IMR-90 (cell line): ENCODE results near the gene GPR108. TPM values are rescaled to one million over a fixed set of nuclear protein-coding genes. Genes with fewer than 3 reads are reported as not detected.

Experiments
- ATAC-seq: fragments of 200-7000 bp; cut with Tn5 transposase; 2 replicates; pipeline ENCODE4 v1.9.1; 2020; ENCODE audit warnings: low read depth, mild to moderate bottlenecking, moderate library complexity
- BruUV-seq: library from RNA; stranded (reverse); fragments of 400-500 nt; replicated peaks from 2 replicates; lab custom pipeline; 2021; lab: Mats Ljungman, UMichigan
- CTCF ChIA-PET: fragments of 300-600 bp; formaldehyde crosslinking; extraction: SDS; loops from one replicate; lab custom pipeline; 2021; ENCODE audit warnings: antibody characterized with exemption; lab: Yijun Ruan, JAX
- POLR2A ChIA-PET: fragments of 300-600 bp; sonication (Branson Sonifier 250); formaldehyde crosslinking; loops from one replicate; lab custom pipeline; 2022; ENCODE audit warnings: antibody characterized with exemption; ENCODE audit not compliant: unreplicated experiment; lab: Charles Lee
- DNase-seq: peaks from one replicate; pipeline ENCODE4 v3.0.0; 2013
- H2AFZ ChIP-seq: replicated peaks from 2 replicates; pipeline ENCODE3; 2013; ENCODE audit warnings: low read length, mild to moderate bottlenecking; ENCODE audit not compliant: poor library complexity
- H2AK5ac ChIP-seq: 2 replicates; pipeline ENCODE4 v1.6.1; 2013; ENCODE audit warnings: low read depth, low read length, inconsistent platforms
- H2AK9ac ChIP-seq: replicated peaks from 2 replicates; pipeline ENCODE3; 2013; ENCODE audit warnings: mild to moderate bottlenecking, low read depth, low read length, moderate library complexity; ENCODE audit not compliant: poor library complexity
- H2BK120ac ChIP-seq: 2 replicates; pipeline ENCODE4 v1.6.1; 2013; ENCODE audit warnings: low read depth, low read length, inconsistent platforms
- H2BK15ac ChIP-seq: 3 replicates; pipeline ENCODE4 v1.6.1; 2013; ENCODE audit warnings: low read depth, low read length, inconsistent platforms
- H2BK20ac ChIP-seq: 2 replicates; pipeline ENCODE4 v1.6.1; 2013; ENCODE audit warnings: low read depth, mild to moderate bottlenecking, inconsistent platforms, low read length, moderate library complexity
- H2BK5ac ChIP-seq: 2 replicates; pipeline ENCODE4 v1.6.1; 2013; ENCODE audit warnings: mild to moderate bottlenecking, low read depth, low read length, inconsistent platforms; ENCODE audit not compliant: poor library complexity, severe bottlenecking
- H3K14ac ChIP-seq: replicated peaks from 2 replicates; pipeline ENCODE4 v1.6.1; 2013; ENCODE audit warnings: low read depth, low read length, inconsistent platforms
- H3K18ac ChIP-seq: 2 replicates; pipeline ENCODE4 v1.6.1; 2013; ENCODE audit warnings: low read depth, low read length, control low read depth
- H3K23ac ChIP-seq: 2 replicates; pipeline ENCODE4 v1.6.1; 2013; ENCODE audit warnings: low read depth, low read length, inconsistent platforms
- H3K27ac ChIP-seq: 2 replicates; pipeline ENCODE4 v1.5.1; 2013; ENCODE audit warnings: mild to moderate bottlenecking, control low read depth, low read length; ENCODE audit not compliant: insufficient read depth
- H3K27me3 ChIP-seq: 2 replicates; pipeline ENCODE4 v1.6.1; 2013; ENCODE audit warnings: low read length; ENCODE audit not compliant: control insufficient read depth, insufficient read depth
- H3K36me3 ChIP-seq: 2 replicates; pipeline ENCODE4 v1.6.1; 2013; ENCODE audit warnings: low read length, mixed read lengths; ENCODE audit not compliant: control insufficient read depth, insufficient read depth
- H3K4ac ChIP-seq: 2 replicates; pipeline ENCODE4 v1.6.1; 2013; ENCODE audit warnings: low read depth, low read length, inconsistent platforms
- H3K4me1 ChIP-seq: 2 replicates; pipeline ENCODE4 v1.6.1; 2013; ENCODE audit warnings: low read length, mixed read lengths; ENCODE audit not compliant: control insufficient read depth, insufficient read depth
- H3K4me2 ChIP-seq: 2 replicates; pipeline ENCODE4 v1.6.1; 2013; ENCODE audit warnings: low read depth, mild to moderate bottlenecking, control low read depth, low read length, moderate library complexity
- H3K4me3 ChIP-seq: 2 replicates; pipeline ENCODE4 v1.5.1; 2013; ENCODE audit warnings: low read depth, mild to moderate bottlenecking, control low read depth, low read length, moderate library complexity; ENCODE audit not compliant: insufficient read depth
- H3K56ac ChIP-seq: 2 replicates; pipeline ENCODE4 v1.6.1; 2013; ENCODE audit warnings: low read length, inconsistent platforms; ENCODE audit not compliant: insufficient read depth; ENCODE audit errors: extremely low read depth
- H3K79me1 ChIP-seq, 2 experiments: 2 replicates each; pipeline ENCODE4 v1.6.1; 2013; ENCODE audit warnings: low read length in 2 of 2, inconsistent platforms in 1 of 2, low read depth in 1 of 2
- H3K9ac ChIP-seq: 2 replicates; pipeline ENCODE4 v1.6.1; 2013; ENCODE audit warnings: low read depth, low read length, control low read depth
- H3K9me1 ChIP-seq: 2 replicates; pipeline ENCODE4 v1.6.1; 2013; ENCODE audit warnings: low read length, inconsistent platforms; ENCODE audit not compliant: insufficient read depth
- H3K9me3 ChIP-seq: 2 replicates; pipeline ENCODE4 v1.6.1; 2013; ENCODE audit warnings: low read length; ENCODE audit not compliant: control insufficient read depth, insufficient read depth
- H4K20me1 ChIP-seq: 2 replicates; pipeline ENCODE4 v1.6.1; 2013; ENCODE audit warnings: low read length, inconsistent platforms; ENCODE audit not compliant: insufficient read depth
- H4K5ac ChIP-seq: 2 replicates; pipeline ENCODE4 v1.6.1; 2013; ENCODE audit warnings: mild to moderate bottlenecking, low read depth, low read length, control low read depth
- H4K8ac ChIP-seq, 2 experiments: 2 replicates each; pipeline ENCODE4 v1.6.1; 2013; ENCODE audit warnings: low read depth in 2 of 2, low read length in 2 of 2, control low read depth in 1 of 2, inconsistent platforms in 1 of 2
- H4K91ac ChIP-seq: 2 replicates; pipeline ENCODE4 v1.6.1; 2013; ENCODE audit warnings: low read depth, low read length, inconsistent platforms; ENCODE audit not compliant: insufficient read depth
- BHLHE40 ChIP-seq: fragments of 150-350 bp; IDR thresholded peaks from 2 replicates; pipeline ENCODE4 v1.6.1; 2016; ENCODE audit warnings: mild to moderate bottlenecking, low read depth, low read length
- CHD1 ChIP-seq: IDR thresholded peaks from 2 replicates; pipeline ENCODE4 v1.6.1; 2012; ENCODE audit warnings: low read depth, low read length, improper control_type of control experiment
- CTCF ChIP-seq: conservative IDR thresholded peaks from 2 replicates; pipeline ENCODE4 v1.5.1; 2012; ENCODE audit warnings: mild to moderate bottlenecking, low read depth, low read length, improper control_type of control experiment
- FOS ChIP-seq: fragments of 150-350 bp; IDR thresholded peaks from 2 replicates; pipeline ENCODE4 v1.6.1; 2016; ENCODE audit warnings: low read depth, low read length
- MAZ ChIP-seq: IDR thresholded peaks from 2 replicates; pipeline ENCODE4 v1.6.1; 2012; ENCODE audit warnings: low read depth, mild to moderate bottlenecking, low read length, improper control_type of control experiment, moderate library complexity, borderline replicate concordance
- NFE2L2 ChIP-seq: fragments of 150-350 bp; IDR thresholded peaks from 2 replicates; pipeline ENCODE4 v1.6.1; 2016; ENCODE audit warnings: low read depth, mild to moderate bottlenecking, low read length
- POLR2A ChIP-seq: IDR thresholded peaks from 2 replicates; pipeline ENCODE4 v1.6.1; 2012; ENCODE audit warnings: mild to moderate bottlenecking, low read depth, low read length
- RAD21 ChIP-seq: IDR thresholded peaks from 2 replicates; pipeline ENCODE4 v1.6.1; 2012; ENCODE audit warnings: low read length, improper control_type of control experiment
- RCOR1 ChIP-seq: IDR thresholded peaks from 2 replicates; pipeline ENCODE4 v1.6.1; 2012; ENCODE audit warnings: mild to moderate bottlenecking, low read length, improper control_type of control experiment; ENCODE audit not compliant: insufficient replicate concordance
- RFX5 ChIP-seq: IDR thresholded peaks from 2 replicates; pipeline ENCODE4 v1.8.0; 2012; ENCODE audit warnings: low read depth, mild to moderate bottlenecking, low read length, moderate library complexity
- WGBS, 2 experiments: methylation state at CpG; one replicate each; pipeline versions ENCODE4 v1.1.5 to v1.1.7; 2013; ENCODE audit warnings: missing lambda C conversion rate in 2 of 2; ENCODE audit not compliant: insufficient read length in 1 of 2; ENCODE audit errors: extremely low coverage in 2 of 2; 5-methylcytosine and 5-hydroxymethylcytosine counted together
- dilution Hi-C: fragments of 300-500 bp; cut with HindIII; formaldehyde crosslinking; loops from one replicate; pipeline ENCODE4 v1.14.3; 2018; ENCODE audit warnings: low sequenced_read_pairs; ENCODE audit not compliant: unreplicated experiment
- in situ Hi-C: fragments of 300-500 bp; cut with MboI; formaldehyde crosslinking; loops from 3 replicates; pipeline ENCODE4 v1.14.3; 2019; ENCODE audit warnings: low sequenced_read_pairs, inconsistent platforms, mixed read lengths
- intact Hi-C: fragments of 100-400 bp; cut with micrococcal nuclease; formaldehyde crosslinking; loops from 2 replicates; pipeline ENCODE4 v1.10.0; 2022
- polyA plus RNA-seq, 3 experiments: library from polyadenylated mRNA; depleted of rRNA; stranded (reverse); fragments of >200 nt; gene quantifications; 2 replicates each; pipeline ENCODE4 v1.2.3, GENCODE V29; 2012; ENCODE audit warnings: low replicate concordance in 1 of 3
- total RNA-seq: library from RNA; depleted of rRNA; stranded (reverse); fragments of >200 nt; gene quantifications from 2 replicates; pipeline ENCODE4 v1.2.3, GENCODE V29; 2012
- TF ChIP-seq, protein P1 (sequence below): fragments of 150-350 bp; IDR thresholded peaks from 2 replicates; pipeline ENCODE4 v1.6.1; 2017; ENCODE audit warnings: mild to moderate bottlenecking, antibody characterized with exemption, low read length, low read depth

The GPR108 gene
- total and polyA plus RNA-seq, 2 of the 4 experiments (the other 2 are of a cell fraction): 28.0 to 38.9 TPM

- H2AK5ac ChIP-seq: no peak overlapping the region
- H3K4ac ChIP-seq: no peak overlapping the region
- no TSS peak for BruUV-seq
- in situ Hi-C loops: loop anchor here (10.0 kb wide), 2 partner anchors 132 to 218 kb away; no protein-coding TSS in a partner anchor
- no peak overlapping the region for H2BK5ac ChIP-seq
- peaks cover 0 to 26% of the 10 kb centered on the region in 2 experiments; a peak in 3 of 4 replicates for H3K79me1 ChIP-seq
- H3K27me3 ChIP-seq: no peaks in the 10 kb centered on the region
- no peak overlapping the region for H4K91ac ChIP-seq
- H3K4me1 ChIP-seq: 0 out of 2 replicates have a peak, but pooled peaks cover 1% of the 10 kb centered on the region
- intact Hi-C loops: loop anchor here (10.0 kb wide), 1 partner anchor 332 kb away; the partner anchor contains the start of gene ZNF557
- DNase-seq: no peak
- ChIA-PET CTCF (no interaction called here), POLR2A (no interaction called here)
- no peak for ATAC-seq
- H3K56ac ChIP-seq: no peak overlapping the region
- H3K14ac ChIP-seq: no peak overlapping the region
- no peak overlapping the region for H2BK120ac ChIP-seq
- no peak overlapping the region for H3K9ac ChIP-seq
- no peak overlapping the region for H4K5ac ChIP-seq
- peaks cover 11% of the 10 kb centered on the region; the same call in 1 of the 2 replicates for H3K36me3 ChIP-seq
- H2AK9ac ChIP-seq: no peak overlapping the region
- dilution Hi-C loops: no loop called here
- WGBS, 2 experiments: 89% methylated on average over 6 of the region's 21 CpGs; no CpG with 5 or more reads in 1 of the 2 experiments
- H3K27ac ChIP-seq: no peak overlapping the region
- no peaks in the 10 kb centered on the region for H4K20me1 ChIP-seq
- no peak overlapping the region for H3K18ac ChIP-seq
- no peak overlapping the region for H3K4me3 ChIP-seq
- TF ChIP-seq, protein P1, sequence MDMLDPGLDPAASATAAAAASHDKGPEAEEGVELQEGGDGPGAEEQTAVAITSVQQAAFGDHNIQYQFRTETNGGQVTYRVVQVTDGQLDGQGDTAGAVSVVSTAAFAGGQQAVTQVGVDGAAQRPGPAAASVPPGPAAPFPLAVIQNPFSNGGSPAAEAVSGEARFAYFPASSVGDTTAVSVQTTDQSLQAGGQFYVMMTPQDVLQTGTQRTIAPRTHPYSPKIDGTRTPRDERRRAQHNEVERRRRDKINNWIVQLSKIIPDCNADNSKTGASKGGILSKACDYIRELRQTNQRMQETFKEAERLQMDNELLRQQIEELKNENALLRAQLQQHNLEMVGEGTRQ: no peak
- TF ChIP-seq RCOR1 (no peak), BHLHE40 (no peak), MAZ (no peak), POLR2A (no peak), RAD21 (no peak), CHD1 (no peak), NFE2L2 (no peak), RFX5 (no peak), FOS (no peak), CTCF (no peak)
- peaks cover 3% of the 10 kb centered on the region; the same call in 1 of the 2 replicates for H3K9me1 ChIP-seq
- H2AFZ ChIP-seq: no peak overlapping the region
- no peak overlapping the region for H2BK20ac ChIP-seq
- H2BK15ac ChIP-seq: no peak overlapping the region
- no peak overlapping the region for H3K4me2 ChIP-seq
- no peak overlapping the region for H3K23ac ChIP-seq
- no peaks in the 10 kb centered on the region for H3K9me3 ChIP-seq
- H4K8ac ChIP-seq: no peak overlapping the region
Measured at GRCh38 chr19:6732803-6733337, 4.5 kb downstream of the GPR108 start.
